MM.1S (cell line): ENCODE measurements around the gene BTBD6.

Experiments used
- DNase-seq: peaks from one replicate; pipeline ENCODE4 v3.0.0-alpha.2; 2015
- H2AFZ ChIP-seq: fragments of 300-600 bp; sonication (generic); 2 replicates; pipeline ENCODE4 v1.6.0; 2016; ENCODE audit warnings: antibody characterized with exemption, low read length
- H3F3A ChIP-seq: fragments of 300-600 bp; sonication (generic); 2 replicates; pipeline ENCODE4 v1.6.1; 2016; ENCODE audit warnings: mild to moderate bottlenecking, antibody characterized with exemption, low read length, moderate library complexity, mixed read lengths; ENCODE audit not compliant: insufficient read depth
- H3K27ac ChIP-seq: fragments of 300-600 bp; sonication (generic); 2 replicates; pipeline ENCODE4 v1.5.1; 2016; ENCODE audit warnings: mild to moderate bottlenecking, low read length
- H3K27me3 ChIP-seq: fragments of 300-600 bp; sonication (generic); replicated peaks from 2 replicates; pipeline ENCODE4 v1.6.0; 2016; ENCODE audit warnings: low read length; ENCODE audit not compliant: insufficient read depth
- H3K36me3 ChIP-seq: fragments of 300-600 bp; sonication (generic); replicated peaks from 2 replicates; pipeline ENCODE4 v1.6.1; 2016; ENCODE audit warnings: mild to moderate bottlenecking, low read length, mixed read lengths; ENCODE audit not compliant: insufficient read depth
- H3K4me1 ChIP-seq: fragments of 300-600 bp; sonication (generic); 2 replicates; pipeline ENCODE4 v1.6.1; 2016; ENCODE audit warnings: low read length, mixed read lengths
- H3K4me2 ChIP-seq: fragments of 300-600 bp; sonication (generic); 2 replicates; pipeline ENCODE4 v1.6.0; 2016; ENCODE audit warnings: low read depth, low read length
- H3K4me3 ChIP-seq: fragments of 300-600 bp; sonication (generic); 2 replicates; pipeline ENCODE4 v1.5.1; 2016; ENCODE audit warnings: low read length, mixed read lengths
- H3K79me2 ChIP-seq: fragments of 300-600 bp; sonication (generic); 2 replicates; pipeline ENCODE4 v1.6.1; 2016; ENCODE audit warnings: mixed run types, low read length, mixed read lengths
- H3K9ac ChIP-seq: fragments of 300-600 bp; sonication (generic); 2 replicates; pipeline ENCODE4 v1.6.1; 2016; ENCODE audit warnings: low read length, mixed read lengths
- H3K9me2 ChIP-seq: fragments of 300-600 bp; sonication (generic); replicated peaks from 2 replicates; pipeline ENCODE4 v1.6.1; 2016; ENCODE audit warnings: mild to moderate bottlenecking, low read length, mixed read lengths; ENCODE audit not compliant: insufficient read depth
- H3K9me3 ChIP-seq: fragments of 300-600 bp; sonication (generic); replicated peaks from 2 replicates; pipeline ENCODE4 v1.6.1; 2016; ENCODE audit warnings: mild to moderate bottlenecking, low read length, mixed read lengths; ENCODE audit not compliant: insufficient read depth
- H4K20me1 ChIP-seq: fragments of 300-600 bp; sonication (generic); 2 replicates; pipeline ENCODE4 v1.6.1; 2016; ENCODE audit warnings: mild to moderate bottlenecking, low read length, moderate library complexity, mixed read lengths; ENCODE audit not compliant: insufficient read depth
- EZH2 ChIP-seq: fragments of 300-600 bp; sonication (generic); optimal IDR thresholded peaks from 2 replicates; pipeline ENCODE3; 2017; ENCODE audit warnings: low read depth, mild to moderate bottlenecking, antibody characterized with exemption, low read length, mixed read lengths
- EZH2phosphoT487 ChIP-seq: fragments of 300-600 bp; sonication (generic); IDR thresholded peaks from 2 replicates; pipeline ENCODE4 v1.6.1; 2018; ENCODE audit warnings: antibody characterized with exemption, low read length
- TF ChIP-seq, protein P1 (sequence below): fragments of 300-600 bp; sonication (generic); IDR thresholded peaks from 2 replicates; pipeline ENCODE4 v1.5.1; 2016; ENCODE audit warnings: antibody characterized with exemption, low read length, mixed read lengths

The BTBD6 gene

DNA sequence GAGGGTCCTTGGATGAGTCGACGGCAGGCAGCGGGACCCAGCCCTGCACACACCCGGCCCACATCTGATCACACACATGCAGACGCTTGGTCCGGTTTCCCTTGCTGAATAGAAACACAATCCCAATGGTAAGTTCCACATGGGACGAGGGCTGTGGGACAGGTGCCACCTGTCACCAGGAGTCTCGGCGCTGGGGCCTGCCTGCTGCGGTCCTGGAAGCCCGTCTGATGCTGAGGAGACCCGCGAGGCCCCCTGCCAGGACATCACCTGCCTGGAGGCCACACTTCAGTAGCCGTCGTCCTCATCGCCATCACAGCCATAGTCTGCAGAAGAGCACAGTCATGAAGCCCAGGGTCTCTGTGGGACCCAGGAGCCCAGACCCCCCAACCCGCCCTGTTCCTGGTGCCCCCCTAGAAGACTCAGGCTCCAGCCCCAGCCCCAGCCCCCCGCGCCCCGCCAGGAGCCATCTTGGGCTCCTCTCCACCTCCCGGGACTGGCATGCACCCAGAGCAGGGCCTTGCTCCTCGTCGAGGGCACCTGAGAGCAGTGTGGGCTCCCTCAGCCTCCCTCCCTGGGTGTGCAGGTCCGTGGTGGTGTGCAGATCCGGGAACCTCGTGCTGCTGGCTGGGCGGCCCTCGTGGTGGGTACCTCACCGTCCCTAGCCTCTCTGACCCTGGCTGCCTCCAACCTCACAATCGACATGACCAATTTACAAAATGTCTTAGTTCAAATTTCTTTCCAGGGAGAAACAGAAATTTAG lies 37.9 kb upstream of the BTBD6 start:
- H3K27me3 ChIP-seq = no peaks in the 10 kb centered on the region
- no peak overlapping the region for H3K9ac ChIP-seq
- no peak overlapping the region for H3K27ac ChIP-seq
- H3K9me2 ChIP-seq = no peaks in the 10 kb centered on the region
- H3K79me2 ChIP-seq = no peaks in the 10 kb centered on the region
- no peaks in the 10 kb centered on the region for H4K20me1 ChIP-seq
- no peak for DNase-seq
- H3K4me1 ChIP-seq = no peaks in the 10 kb centered on the region
- no peak for TF ChIP-seq EZH2phosphoT487
- TF ChIP-seq, protein P1, sequence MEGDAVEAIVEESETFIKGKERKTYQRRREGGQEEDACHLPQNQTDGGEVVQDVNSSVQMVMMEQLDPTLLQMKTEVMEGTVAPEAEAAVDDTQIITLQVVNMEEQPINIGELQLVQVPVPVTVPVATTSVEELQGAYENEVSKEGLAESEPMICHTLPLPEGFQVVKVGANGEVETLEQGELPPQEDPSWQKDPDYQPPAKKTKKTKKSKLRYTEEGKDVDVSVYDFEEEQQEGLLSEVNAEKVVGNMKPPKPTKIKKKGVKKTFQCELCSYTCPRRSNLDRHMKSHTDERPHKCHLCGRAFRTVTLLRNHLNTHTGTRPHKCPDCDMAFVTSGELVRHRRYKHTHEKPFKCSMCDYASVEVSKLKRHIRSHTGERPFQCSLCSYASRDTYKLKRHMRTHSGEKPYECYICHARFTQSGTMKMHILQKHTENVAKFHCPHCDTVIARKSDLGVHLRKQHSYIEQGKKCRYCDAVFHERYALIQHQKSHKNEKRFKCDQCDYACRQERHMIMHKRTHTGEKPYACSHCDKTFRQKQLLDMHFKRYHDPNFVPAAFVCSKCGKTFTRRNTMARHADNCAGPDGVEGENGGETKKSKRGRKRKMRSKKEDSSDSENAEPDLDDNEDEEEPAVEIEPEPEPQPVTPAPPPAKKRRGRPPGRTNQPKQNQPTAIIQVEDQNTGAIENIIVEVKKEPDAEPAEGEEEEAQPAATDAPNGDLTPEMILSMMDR = no peak
- TF ChIP-seq EZH2 = no peak
- H3K4me2 ChIP-seq = no peak overlapping the region
- no peak overlapping the region for H2AFZ ChIP-seq
- H3K36me3 ChIP-seq = no peaks in the 10 kb centered on the region
- no peaks in the 10 kb centered on the region for H3K9me3 ChIP-seq
- H3F3A ChIP-seq = no peaks in the 10 kb centered on the region
- H3K4me3 ChIP-seq = no peak overlapping the region

DNA sequence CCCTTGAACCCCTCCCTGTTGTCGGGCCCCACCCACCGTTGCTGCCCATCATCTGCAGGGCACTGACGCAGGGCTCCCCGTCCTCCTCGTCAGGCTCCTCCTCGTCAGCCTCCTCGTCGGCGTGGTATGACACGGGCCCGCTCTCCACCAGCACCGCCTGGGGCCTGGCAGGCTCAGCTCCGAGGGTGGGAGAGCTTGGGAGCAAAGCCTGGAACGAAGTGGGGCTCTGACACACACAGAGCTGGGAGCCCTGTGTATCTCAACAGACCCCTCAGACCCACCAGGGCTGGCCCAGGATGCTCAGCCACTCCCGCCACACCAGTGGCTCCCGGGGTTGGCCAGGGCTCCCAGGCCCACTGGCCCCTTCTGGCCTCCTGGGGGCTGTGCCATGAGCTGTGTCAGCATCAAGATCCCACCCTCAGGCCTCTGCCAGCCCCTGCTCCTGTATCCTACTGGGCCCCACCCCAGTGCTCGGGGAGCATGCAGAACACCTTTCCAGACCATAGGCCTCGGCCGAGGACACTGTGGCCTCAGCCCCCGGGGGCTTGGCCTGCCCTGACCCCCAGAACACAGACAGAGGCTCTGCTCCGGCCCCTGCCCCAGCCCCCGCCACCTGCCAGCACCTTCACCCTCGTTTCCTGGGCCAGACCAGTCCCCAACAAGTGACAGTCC lies 37.1 kb upstream of the BTBD6 start:
- no peaks in the 10 kb centered on the region for H3K36me3 ChIP-seq
- no peak for DNase-seq

DNA sequence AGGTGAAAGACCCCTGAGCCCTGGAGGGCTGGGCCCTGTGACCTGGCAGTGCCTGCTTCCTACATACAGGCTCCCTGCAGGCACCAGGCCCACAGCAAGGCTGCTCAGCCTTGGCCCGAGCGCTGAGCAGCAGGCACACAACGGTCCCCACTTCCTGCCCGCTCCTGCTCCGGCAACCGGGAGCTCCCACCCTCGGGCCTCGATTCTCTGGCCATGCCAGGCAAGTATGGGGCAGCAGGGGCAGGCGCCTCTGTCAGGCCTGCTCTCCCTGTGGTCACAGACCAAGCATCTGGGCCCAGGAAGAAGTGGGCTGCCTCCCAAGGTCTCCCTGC lies 36.6 kb upstream of the BTBD6 start:
- Histone ChIP-seq H3K27ac (no peak overlapping the region), H2AFZ (no peak overlapping the region), H3K4me2 (no peak overlapping the region), H3K36me3 (no peaks in the 10 kb centered on the region), H3K9me2 (no peaks in the 10 kb centered on the region), H3F3A (no peaks in the 10 kb centered on the region), H3K4me3 (no peak overlapping the region), H3K79me2 (no peaks in the 10 kb centered on the region), H3K4me1 (no peaks in the 10 kb centered on the region), H4K20me1 (no peaks in the 10 kb centered on the region), H3K9me3 (no peaks in the 10 kb centered on the region), H3K27me3 (no peaks in the 10 kb centered on the region), H3K9ac (no peak overlapping the region)
- TF ChIP-seq EZH2 (no peak), EZH2phosphoT487 (no peak)
- TF ChIP-seq, protein P1 = no peak
- no peak for DNase-seq

More for the DNA sequence above, 37.1 kb upstream of the BTBD6 start:
- Histone ChIP-seq H3F3A (no peaks in the 10 kb centered on the region), H2AFZ (no peak overlapping the region), H3K4me3 (no peak overlapping the region), H3K4me1 (no peaks in the 10 kb centered on the region), H3K27me3 (no peaks in the 10 kb centered on the region), H3K79me2 (no peaks in the 10 kb centered on the region), H4K20me1 (no peaks in the 10 kb centered on the region), H3K27ac (no peak overlapping the region), H3K9me2 (no peaks in the 10 kb centered on the region), H3K4me2 (no peak overlapping the region), H3K9me3 (no peaks in the 10 kb centered on the region), H3K9ac (no peak overlapping the region)
- TF ChIP-seq, protein P1 = no peak
- no peak for TF ChIP-seq EZH2phosphoT487
- TF ChIP-seq EZH2 = no peak
